GM12878 (cell line): ENCODE results near the gene PSMB3. TPM values are rescaled to one million over a fixed set of nuclear protein-coding genes. Genes with fewer than 3 reads are reported as not detected.

Source experiments
- ATAC-seq: fragments of 200-7000 bp; cut with Tn5 transposase; 3 replicates; pipeline ENCODE4 v1.9.1; 2020; ENCODE audit warnings: mild to moderate bottlenecking, moderate library complexity
- BruUV-seq: library from RNA; stranded (reverse); fragments of 400-500 nt; replicated peaks from 2 replicates; lab custom pipeline; 2021; lab: Mats Ljungman, UMichigan
- CTCF ChIA-PET: fragments of 300-600 bp; sonication (Branson Sonifier 250); formaldehyde crosslinking; extraction: SDS; loops from one replicate; lab custom pipeline; 2021; ENCODE audit warnings: inconsistent platforms; lab: Yijun Ruan, JAX
- POLR2A ChIA-PET: fragments of 350-600 bp; formaldehyde crosslinking; extraction: SDS; loops from one replicate; lab custom pipeline; 2021; ENCODE audit warnings: inconsistent platforms; lab: Charles Lee
- RAD21 ChIA-PET: fragments of 300-600 bp; sonication (Branson Sonifier 250); formaldehyde crosslinking; loops from one replicate; lab custom pipeline; 2023; ENCODE audit warnings: antibody characterized with exemption; ENCODE audit not compliant: unreplicated experiment; lab: Charles Lee
- SMC1A ChIA-PET: fragments of 300-600 bp; sonication (Branson Sonifier 250); formaldehyde crosslinking; loops from one replicate; lab custom pipeline; 2023; ENCODE audit not compliant: unreplicated experiment, uncharacterized antibody; lab: Charles Lee
- DNase-seq: peaks from one replicate; pipeline ENCODE4 v3.0.0-alpha.2; 2011; ENCODE audit warnings: low read depth, low spot score
- FAIRE-seq: peaks from 3 replicates; lab custom pipeline; 2011; peaks lifted over from hg19 to GRCh38; lab: Jason Lieb, UNC
- H2AFZ ChIP-seq: 2 replicates; pipeline ENCODE4 v1.6.0; 2011; ENCODE audit warnings: low read depth, low read length, control low read depth; ENCODE audit not compliant: control insufficient read depth
- H3K27ac ChIP-seq: 2 replicates; pipeline ENCODE4 v1.5.1; 2011; ENCODE audit warnings: control low read depth; ENCODE audit not compliant: control insufficient read depth, insufficient read depth
- H3K27me3 ChIP-seq, 2 experiments: replicated peaks in 1 of 2; 2 replicates each; pipeline versions ENCODE4 v1.6.0 to v1.6.1; 2011; ENCODE audit warnings: low read length in 1 of 2; ENCODE audit not compliant: control insufficient read depth in 2 of 2, insufficient read depth in 2 of 2
- H3K36me3 ChIP-seq, 2 experiments: 2 replicates each; pipeline ENCODE4 v1.5.1; 2011; ENCODE audit warnings: low read length in 1 of 2; ENCODE audit not compliant: control insufficient read depth in 2 of 2, insufficient read depth in 2 of 2
- H3K4me1 ChIP-seq: 2 replicates; pipeline ENCODE4 v1.6.1; 2011; ENCODE audit warnings: mild to moderate bottlenecking, low read length, moderate library complexity, mixed read lengths; ENCODE audit not compliant: control insufficient read depth, insufficient read depth
- H3K4me2 ChIP-seq: 2 replicates; pipeline ENCODE4 v1.6.0; 2011; ENCODE audit warnings: control low read depth; ENCODE audit not compliant: control insufficient read depth, insufficient read depth
- H3K4me3 ChIP-seq: fragments of 200-600 bp; sonication (generic); 2 replicates; pipeline ENCODE4 v1.5.1; 2016
- H3K79me2 ChIP-seq: 2 replicates; pipeline ENCODE4 v1.6.0; 2011; ENCODE audit warnings: low read length; ENCODE audit not compliant: control insufficient read depth, insufficient read depth
- H3K9ac ChIP-seq: 2 replicates; pipeline ENCODE4 v1.8.0; 2011; ENCODE audit warnings: low read length, control low read depth, mixed read lengths; ENCODE audit not compliant: control insufficient read depth, insufficient read depth
- H3K9me3 ChIP-seq: replicated peaks from 3 replicates; pipeline ENCODE4 v1.5.1; 2011; ENCODE audit warnings: mild to moderate bottlenecking, low read length; ENCODE audit not compliant: control insufficient read depth, insufficient read depth
- H4K20me1 ChIP-seq: 2 replicates; pipeline ENCODE4 v1.6.0; 2011; ENCODE audit not compliant: control insufficient read depth, insufficient read depth
- ATF2 ChIP-seq: IDR thresholded peaks from 2 replicates; pipeline ENCODE4 v1.6.1; 2012; ENCODE audit warnings: low read length, inconsistent platforms
- CHD1 ChIP-seq: IDR thresholded peaks from 2 replicates; pipeline ENCODE4 v1.6.1; 2012; ENCODE audit warnings: low read depth, low read length, improper control_type of control experiment
- E2F4 ChIP-seq: IDR thresholded peaks from 2 replicates; pipeline ENCODE4 v1.6.1; 2012; ENCODE audit warnings: low read depth, low read length, improper control_type of control experiment
- E2F8 ChIP-seq: fragments of 450-650 bp; IDR thresholded peaks from 2 replicates; pipeline ENCODE4 v1.6.1; 2018; ENCODE audit warnings: mild to moderate bottlenecking, low read depth, moderate library complexity; ENCODE audit not compliant: partially characterized antibody
- E4F1 ChIP-seq: fragments of 450-650 bp; IDR thresholded peaks from 2 replicates; pipeline ENCODE4 v1.6.1; 2018; ENCODE audit warnings: borderline replicate concordance, mild to moderate bottlenecking; ENCODE audit not compliant: partially characterized antibody
- EP300 ChIP-seq, 2 experiments: fragments of 150-350 bp in 1 of 2; IDR thresholded peaks; 2 replicates each; pipeline ENCODE4 v1.6.1; 2011 to 2012; ENCODE audit warnings: low read depth in 2 of 2, low read length in 2 of 2, borderline replicate concordance in 1 of 2, improper control_type of control experiment in 1 of 2, inconsistent platforms in 1 of 2; ENCODE audit not compliant: control insufficient read depth in 1 of 2
- GABPA ChIP-seq: IDR thresholded peaks from 2 replicates; pipeline ENCODE4 v1.6.1; 2014; ENCODE audit warnings: antibody characterized with exemption, low read depth, mild to moderate bottlenecking, inconsistent platforms
- JUND ChIP-seq: IDR thresholded peaks from 2 replicates; pipeline ENCODE4 v1.6.1; 2012; ENCODE audit warnings: low read depth, mild to moderate bottlenecking, low read length, improper control_type of control experiment, moderate library complexity
- MAX ChIP-seq: IDR thresholded peaks from 2 replicates; pipeline ENCODE4 v1.6.1; 2012; ENCODE audit warnings: low read depth, low read length, improper control_type of control experiment
- NR2C2 ChIP-seq: IDR thresholded peaks from 2 replicates; pipeline ENCODE4 v1.6.1; 2011; ENCODE audit warnings: borderline replicate concordance, low read depth; ENCODE audit not compliant: control insufficient read depth, insufficient read length
- RBBP5 ChIP-seq: fragments of 200-600 bp; sonication (generic); conservative IDR thresholded peaks from 2 replicates; pipeline ENCODE4 v1.6.1; 2016
- ZNF274 ChIP-seq: IDR thresholded peaks from one replicate; pipeline ENCODE4 v1.8.0; 2011; ENCODE audit not compliant: insufficient read length, insufficient read depth
- WGBS: methylation state at CpG from one replicate; pipeline ENCODE4 v1.1.6; 2016; ENCODE audit warnings: low lambda C conversion rate; ENCODE audit not compliant: insufficient replicate concordance, insufficient coverage; ENCODE audit errors: missing lambda C conversion rate; 5-methylcytosine and 5-hydroxymethylcytosine counted together
- in situ Hi-C: fragments of 300-500 bp; cut with MboI; formaldehyde crosslinking; loops from 9 replicates; pipeline ENCODE4 v1.14.3; 2018; ENCODE audit warnings: mixed read lengths
- intact Hi-C: fragments of 100-400 bp; cut with micrococcal nuclease; formaldehyde crosslinking; loops from one replicate; pipeline ENCODE4 v1.14.2; 2022; ENCODE audit not compliant: unreplicated experiment
- polyA plus RNA-seq, 11 experiments: library from polyadenylated mRNA; depleted of rRNA in 4 of 11; unstranded in 6 of 11; stranded (reverse) in 5 of 11; fragments of >200 nt; fragmentation: Nextera tagmentation in 4 of 11; fragmentation: Illumina TruSeq in 1 of 11; extraction: Ambion mirVana in 4 of 11; extraction: Trizol in 1 of 11; gene quantifications; 1 replicate in 1 of 11; 2 replicates in 10 of 11; pipeline versions ENCODE4 v1.2.1 to v1.2.3, GENCODE V29; 2011 to 2016; ENCODE audit warnings: inconsistent platforms in 2 of 11, missing spikeins in 2 of 11, low read depth in 1 of 11
- total RNA-seq, 4 experiments: library from RNA; depleted of rRNA in 3 of 4; stranded (reverse); fragments of >200 nt in 3 of 4; fragmentation: Illumina TruSeq in 1 of 4; extraction: Trizol in 1 of 4; gene quantifications; 2 replicates each; pipeline versions ENCODE4 v1.2.1 to v1.2.3, GENCODE V29; 2013 to 2021

The PSMB3 gene
- total and polyA plus RNA-seq, 10 of the 15 experiments (the other 5 are each of a cell fraction or from before 2014, with no cell fraction given), result 300 to 2,130 (median 490) TPM

- RAD21 ChIA-PET, result interaction anchor here (1.2 kb wide), 1 partner anchor 221 kb away, joined by 3 read pairs; no protein-coding TSS in a partner anchor
- no peak for FAIRE-seq
- TF ChIP-seq GABPA (no peak), MAX (no peak), ATF2 (no peak), EP300 (IDR thresholded peaks at IDR 0.05; ENCODE audit: borderline replicate concordance in 1 of 2, control insufficient read depth in 1 of 2, low read depth in 2 of 2, low read length in 2 of 2) (no peak), CHD1 (no peak), NR2C2 (no peak), RBBP5 (no peak), E2F4 (no peak), E4F1 (no peak), JUND (no peak), ZNF274 (no peak), E2F8 (no peak)
Measured at GRCh38 chr17:38762231-38762630, 9.7 kb downstream of the PSMB3 start.

More at GRCh38 chr17:38762231-38762630, 9.7 kb downstream of the PSMB3 start:
- ChIA-PET CTCF (interaction anchor here (1.0 to 1.2 kb wide), 3 partner anchors 10 to 412 kb away, joined by 3 to 5 read pairs (median 3); partner anchors contain the start of gene PSMB3), POLR2A (interaction anchor here (0.6 to 1.2 kb wide), 3 partner anchors 10 to 95 kb away, joined by 3 read pairs; partner anchors contain the start of gene PSMB3), SMC1A (interaction anchor here (1.1 to 1.7 kb wide), 2 partner anchors 13 to 221 kb away, joined by 3 to 5 read pairs; no protein-coding TSS in a partner anchor)
- WGBS, result 83% methylated on average over 3 of the region's 3 CpGs
- ATAC-seq (no peak), DNase-seq (no peak)
- Histone ChIP-seq H3K79me2 (no peaks in the 10 kb centered on the region), H3K4me1 (no peaks in the 10 kb centered on the region), H3K4me3 (no peak overlapping the region), H4K20me1 (no peaks in the 10 kb centered on the region), H3K9ac (no peak overlapping the region), H3K4me2 (no peak overlapping the region), H3K27me3 (no peaks in the 10 kb centered on the region), H3K27ac (no peak overlapping the region), H2AFZ (no peak overlapping the region), H3K9me3 (no peaks in the 10 kb centered on the region), H3K36me3 (peaks cover 18 to 37% of the 10 kb centered on the region in 2 experiments)
- in situ Hi-C loops (no loop called here), intact Hi-C loops (no loop called here)
- no TSS peak for BruUV-seq
